ENCODE results near the gene PHF1. TPM values are rescaled to one million over a fixed set of nuclear protein-coding genes. Genes with fewer than 3 reads are reported as not detected.

The PHF1 gene
- total RNA-seq, 4 donors from 2014 or later, result 8.1 to 48.6 (median 17.3) TPM

GRCh38 chr6:33445119-33445603 lies 34.3 kb downstream of the PHF1 start:
- H3K9me3 ChIP-seq, result no peaks in the 10 kb centered on the region
- peak overlapping the region in 1 of 4 donors; percentile 30 for H3K27ac ChIP-seq
- intact Hi-C loops (cut with DNase I), result no loop called here
- no peak for DNase-seq
- 78 to 90% methylated on average over 3 of the region's 3 CpGs for WGBS, 2 donors
- H3K27me3 ChIP-seq, result no peaks in the 10 kb centered on the region
- H3K36me3 ChIP-seq, result peaks cover 11 to 95% (median 18%) of the 10 kb centered on the region in 3 donors
- TF ChIP-seq POLR2A (IDR thresholded peaks at IDR 0.05) (no peak), CTCF (IDR thresholded peaks at IDR 0.05) (no peak)
- no peaks in the 10 kb centered on the region for H3K4me1 ChIP-seq
- H3K4me3 ChIP-seq, result no peak overlapping the region

GRCh38 chr6:33446356-33446755 lies 35.5 kb downstream of the PHF1 start:
- H3K4me1 ChIP-seq, result no peaks in the 10 kb centered on the region
- H3K27me3 ChIP-seq, result no peaks in the 10 kb centered on the region
- intact Hi-C loops (cut with DNase I), result no loop called here
- no peaks in the 10 kb centered on the region for H3K9me3 ChIP-seq
- WGBS, 2 donors, result 93% methylated on average over 8 of the region's 10 CpGs; no CpG with 5 or more reads in 1 of the 2 donors
- TF ChIP-seq CTCF (IDR thresholded peaks at IDR 0.05), result no peak
- TF ChIP-seq POLR2A (IDR thresholded peaks at IDR 0.05), result no peak
- H3K36me3 ChIP-seq, result peaks cover 11 to 83% (median 18%) of the 10 kb centered on the region in 3 donors
- DNase-seq, result no peak
- H3K4me3 ChIP-seq, result no peak overlapping the region
- no peak overlapping the region for H3K27ac ChIP-seq

GRCh38 chr6:33450434-33450833 lies 39.6 kb downstream of the PHF1 start:
- H3K4me1 ChIP-seq, result peaks cover 13 to 23% (median 14%) of the 10 kb centered on the region in 3 donors
- TF ChIP-seq POLR2A (IDR thresholded peaks at IDR 0.05) (no peak), CTCF (IDR thresholded peaks at IDR 0.05) (no peak)
- 50 to 57% methylated on average over 3 of the region's 3 CpGs for WGBS, 2 donors
- H3K4me3 ChIP-seq, result no peak overlapping the region
- no peak for DNase-seq
- no peaks in the 10 kb centered on the region for H3K9me3 ChIP-seq
- peaks cover 0 to 44% (median 7%) of the 10 kb centered on the region in 3 donors for H3K36me3 ChIP-seq
- no peaks in the 10 kb centered on the region for H3K27me3 ChIP-seq
- no peak overlapping the region for H3K27ac ChIP-seq
- intact Hi-C loops (cut with DNase I), result no loop called here

GRCh38 chr6:33451606-33452005 lies 40.8 kb downstream of the PHF1 start:
- peaks cover 13 to 32% (median 14%) of the 10 kb centered on the region in 3 donors for H3K4me1 ChIP-seq
- H3K9me3 ChIP-seq, result no peaks in the 10 kb centered on the region
- DNase-seq, result no peak
- H3K4me3 ChIP-seq, result no peak overlapping the region
- H3K27me3 ChIP-seq, result no peaks in the 10 kb centered on the region
- 86 to 90% methylated on average over 5 to 6 of the region's 15 CpGs for WGBS, 2 donors
- intact Hi-C loops (cut with DNase I), result no loop called here
- H3K27ac ChIP-seq, result no peak overlapping the region
- TF ChIP-seq CTCF (IDR thresholded peaks at IDR 0.05), result no peak
- TF ChIP-seq POLR2A (IDR thresholded peaks at IDR 0.05), result no peak
- peaks cover 0 to 48% (median 7%) of the 10 kb centered on the region in 3 donors for H3K36me3 ChIP-seq

GRCh38 chr6:33452496-33452895 lies 41.7 kb downstream of the PHF1 start:
- TF ChIP-seq POLR2A (IDR thresholded peaks at IDR 0.05), result no peak
- TF ChIP-seq CTCF (IDR thresholded peaks at IDR 0.05), result no peak
- Histone ChIP-seq H3K27me3 (no peaks in the 10 kb centered on the region), H3K27ac (peak overlapping the region in 1 of 4 donors; percentile 90), H3K4me1 (peaks cover 13 to 32% (median 14%) of the 10 kb centered on the region in 3 donors), H3K9me3 (no peaks in the 10 kb centered on the region), H3K4me3 (no peak overlapping the region), H3K36me3 (peaks cover 0 to 48% (median 7%) of the 10 kb centered on the region in 3 donors)
- no peak for DNase-seq
- whole genome bisulfite sequencing, 2 donors, result 60 to 80% methylated on average over 1 to 3 of the region's 4 CpGs
- intact Hi-C loops (cut with DNase I), result no loop called here

Measured in esophagus squamous epithelium (tissue), 5 donors.